ENCODE measurements around the gene GYPE.
"Not testable (repeated sequence)": the region's sequence is repeated elsewhere in the genome, so short reads cannot be mapped to it uniquely, and the experiment has no call there.

GYPE gene

GRCh38 chr4:143905440-143905839 lies at the start of gene GYPE:
Gene GYPE (minus strand): TSS chr4:143905559. CDS start chr4:143905507, 52 bp downstream.
- DNase-seq (ENCODE audit: low spot score): not testable (repeated sequence)

- not testable (repeated sequence) for DNase-seq (ENCODE audit: low spot score)
These were observed 46.2 kb upstream of the GYPE start for GRCh38 chr4:143951458-143951972.

- DNase-seq (ENCODE audit: low spot score): not testable (repeated sequence)
These were observed 45.6 kb upstream of the GYPE start for GRCh38 chr4:143950967-143951366.

GRCh38 chr4:143950185-143950584 lies 44.8 kb upstream of the GYPE start:
- not testable (repeated sequence) for DNase-seq (ENCODE audit: low spot score)

GRCh38 chr4:143947493-143947892 lies 42.1 kb upstream of the GYPE start:
- DNase-seq (ENCODE audit: low spot score): not testable (repeated sequence)

- not testable (repeated sequence) for DNase-seq (ENCODE audit: low spot score)
These were observed 35.3 kb upstream of the GYPE start for GRCh38 chr4:143940708-143941107.

GRCh38 chr4:143939528-143939927 lies 34.2 kb upstream of the GYPE start:
- no peak for DNase-seq (ENCODE audit: low spot score)

- not testable (repeated sequence) for DNase-seq (ENCODE audit: low spot score)
These were observed 33.5 kb upstream of the GYPE start for GRCh38 chr4:143938890-143939289.

- no peak for DNase-seq (ENCODE audit: low spot score)
These were observed 15.8 kb upstream of the GYPE start for GRCh38 chr4:143921181-143921580.

GRCh38 chr4:143916485-143916884 lies 11.1 kb upstream of the GYPE start:
- not testable (repeated sequence) for DNase-seq (ENCODE audit: low spot score)

- DNase-seq (ENCODE audit: low spot score): not testable (repeated sequence)
These were observed 7.1 kb upstream of the GYPE start for GRCh38 chr4:143912478-143912877.

- not testable (repeated sequence) for DNase-seq (ENCODE audit: low spot score)
These were observed 6.4 kb upstream of the GYPE start for GRCh38 chr4:143911528-143912417.

- not testable (repeated sequence) for DNase-seq (ENCODE audit: low spot score)
These were observed 5.5 kb upstream of the GYPE start for GRCh38 chr4:143910906-143911305.

GRCh38 chr4:143907811-143908210 lies 2.5 kb upstream of the GYPE start:
- not testable (repeated sequence) for DNase-seq (ENCODE audit: low spot score)

- DNase-seq (ENCODE audit: low spot score): not testable (repeated sequence)
These were observed 928 bp downstream of the GYPE start for GRCh38 chr4:143904431-143904830.

- not testable (repeated sequence) for DNase-seq (ENCODE audit: low spot score)
These were observed 15.0 kb downstream of the GYPE start for GRCh38 chr4:143890323-143890722.

- not testable (repeated sequence) for DNase-seq (ENCODE audit: low spot score)
These were observed 17.2 kb downstream of the GYPE start for GRCh38 chr4:143888189-143888588.

GRCh38 chr4:143884965-143885364 lies 20.4 kb downstream of the GYPE start:
- DNase-seq (ENCODE audit: low spot score): not testable (repeated sequence)

GRCh38 chr4:143883529-143883928 lies 21.8 kb downstream of the GYPE start:
- no peak for DNase-seq (ENCODE audit: low spot score)

- no peak for DNase-seq (ENCODE audit: low spot score)
These were observed 22.5 kb downstream of the GYPE start for GRCh38 chr4:143882892-143883291.

GRCh38 chr4:143879561-143879960 lies 25.8 kb downstream of the GYPE start:
- DNase-seq (ENCODE audit: low spot score): not testable (repeated sequence)

- DNase-seq (ENCODE audit: low spot score): not testable (repeated sequence)
These were observed 30.0 kb downstream of the GYPE start for GRCh38 chr4:143875357-143875756.
